22Rv1 (cell line): ENCODE results near the gene PLEKHM3.

ENCODE experiments used
- ZFX ChIP-seq: fragments of 450-650 bp; IDR thresholded peaks from 2 replicates; pipeline ENCODE4 v1.6.1; 2017; ENCODE audit warnings: antibody characterized with exemption, borderline replicate concordance
- TF ChIP-seq, protein P1 (sequence below): fragments of 450-650 bp; IDR thresholded peaks from 2 replicates; pipeline ENCODE4 v1.5.1; 2017; ENCODE audit warnings: mild to moderate bottlenecking

DNA sequence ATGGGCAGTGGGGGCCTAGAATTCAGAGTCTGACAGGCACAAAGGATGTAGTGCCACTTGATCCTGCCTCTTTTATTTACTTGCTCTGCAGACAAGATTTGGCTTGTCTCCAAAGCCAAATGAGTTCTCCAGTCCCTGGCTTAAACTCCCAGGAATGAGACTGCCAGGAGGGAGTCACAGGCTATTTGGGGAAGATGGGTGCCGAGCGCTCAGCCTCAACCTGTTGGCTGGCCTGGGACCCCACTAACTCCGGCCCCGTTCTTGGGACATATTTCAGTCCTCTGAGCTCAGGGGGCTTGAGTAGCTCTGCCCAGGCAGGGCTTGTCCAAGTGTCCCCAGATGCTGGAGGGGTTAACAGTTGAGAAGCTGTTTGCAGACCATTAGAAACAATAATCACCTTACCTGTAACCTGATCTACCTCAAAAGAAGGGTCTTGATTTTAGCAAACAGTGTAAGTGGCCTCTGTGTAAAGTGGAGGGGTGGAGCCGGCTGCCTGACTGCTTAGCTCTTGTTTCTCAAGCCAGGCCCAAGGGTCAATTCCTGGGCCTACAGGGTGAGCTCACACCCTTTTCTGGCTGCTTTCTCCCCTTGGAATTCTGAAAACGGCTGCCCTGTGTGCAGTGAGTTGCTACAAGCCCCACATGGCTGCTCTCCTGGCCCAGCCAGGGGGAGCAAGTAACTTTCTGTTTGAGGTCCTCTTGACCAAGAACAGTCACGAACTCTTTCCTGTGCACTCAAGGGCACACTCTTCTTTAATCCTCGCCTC, 228.6 kb downstream of the PLEKHM3 start:
- TF ChIP-seq, protein P1, sequence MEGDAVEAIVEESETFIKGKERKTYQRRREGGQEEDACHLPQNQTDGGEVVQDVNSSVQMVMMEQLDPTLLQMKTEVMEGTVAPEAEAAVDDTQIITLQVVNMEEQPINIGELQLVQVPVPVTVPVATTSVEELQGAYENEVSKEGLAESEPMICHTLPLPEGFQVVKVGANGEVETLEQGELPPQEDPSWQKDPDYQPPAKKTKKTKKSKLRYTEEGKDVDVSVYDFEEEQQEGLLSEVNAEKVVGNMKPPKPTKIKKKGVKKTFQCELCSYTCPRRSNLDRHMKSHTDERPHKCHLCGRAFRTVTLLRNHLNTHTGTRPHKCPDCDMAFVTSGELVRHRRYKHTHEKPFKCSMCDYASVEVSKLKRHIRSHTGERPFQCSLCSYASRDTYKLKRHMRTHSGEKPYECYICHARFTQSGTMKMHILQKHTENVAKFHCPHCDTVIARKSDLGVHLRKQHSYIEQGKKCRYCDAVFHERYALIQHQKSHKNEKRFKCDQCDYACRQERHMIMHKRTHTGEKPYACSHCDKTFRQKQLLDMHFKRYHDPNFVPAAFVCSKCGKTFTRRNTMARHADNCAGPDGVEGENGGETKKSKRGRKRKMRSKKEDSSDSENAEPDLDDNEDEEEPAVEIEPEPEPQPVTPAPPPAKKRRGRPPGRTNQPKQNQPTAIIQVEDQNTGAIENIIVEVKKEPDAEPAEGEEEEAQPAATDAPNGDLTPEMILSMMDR: no peak
- TF ChIP-seq ZFX: no peak
